ENCODE measurements around the gene OR2V2.

OR2V2 gene

DNA sequence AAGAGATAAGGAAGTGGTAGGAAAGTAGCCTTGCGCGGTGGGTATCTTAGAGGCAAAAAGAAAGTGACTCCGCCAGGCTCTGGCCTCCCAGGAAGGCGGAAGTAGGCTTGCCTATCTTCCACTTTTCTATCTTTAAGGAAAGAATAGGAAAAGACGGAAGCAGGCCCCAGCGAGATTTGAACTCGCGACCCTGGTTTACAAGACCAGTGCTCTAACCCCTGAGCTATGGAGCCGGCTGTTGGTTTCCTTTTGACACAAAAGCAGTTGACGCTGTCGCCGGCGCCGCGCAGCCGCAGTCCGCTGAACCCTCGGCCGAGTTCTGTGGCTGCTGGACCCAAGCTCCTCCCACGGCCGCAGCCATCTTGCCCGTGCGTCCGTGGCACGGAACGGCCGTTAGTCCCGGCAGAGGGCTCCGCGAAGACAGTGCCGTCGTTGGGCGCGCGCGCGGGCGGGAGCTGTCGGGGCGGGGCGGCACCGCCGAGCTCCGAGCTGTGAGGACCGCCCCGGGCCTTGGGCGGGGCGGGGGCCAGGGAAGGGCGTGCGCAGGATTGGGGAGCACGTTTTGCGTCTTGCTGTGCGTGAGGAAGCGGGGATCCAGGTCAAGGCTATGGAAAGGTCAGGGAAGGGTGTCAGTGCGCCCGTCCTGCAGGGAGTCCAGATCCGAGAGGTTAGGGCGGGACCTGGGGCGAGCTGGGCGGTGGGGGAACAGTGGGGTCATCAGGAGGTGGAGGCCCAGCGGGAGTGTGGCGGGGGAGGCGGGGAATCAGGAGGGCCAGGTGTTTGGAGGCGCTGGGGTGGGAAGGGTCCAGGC lies 44.3 kb downstream of the OR2V2 start:
- no peak; the same call in 1 of the 2 replicates for TF ChIP-seq POLR2AphosphoS5 (IDR thresholded peaks at IDR 0.05; ENCODE audit: low read depth, low read length)
- TF ChIP-seq POLR2A (IDR thresholded peaks at IDR 0.05; ENCODE audit: low read depth, low read length) = peak; percentile 73; the same call in 1 of the 2 replicates
- no peak for TF ChIP-seq TAF1 (IDR thresholded peaks at IDR 0.05; ENCODE audit: borderline replicate concordance, low read depth, low read length)
- FAIRE-seq (peak; percentile 99), DNase-seq (ENCODE audit: insufficient read length) (peak; percentile 89)

DNA sequence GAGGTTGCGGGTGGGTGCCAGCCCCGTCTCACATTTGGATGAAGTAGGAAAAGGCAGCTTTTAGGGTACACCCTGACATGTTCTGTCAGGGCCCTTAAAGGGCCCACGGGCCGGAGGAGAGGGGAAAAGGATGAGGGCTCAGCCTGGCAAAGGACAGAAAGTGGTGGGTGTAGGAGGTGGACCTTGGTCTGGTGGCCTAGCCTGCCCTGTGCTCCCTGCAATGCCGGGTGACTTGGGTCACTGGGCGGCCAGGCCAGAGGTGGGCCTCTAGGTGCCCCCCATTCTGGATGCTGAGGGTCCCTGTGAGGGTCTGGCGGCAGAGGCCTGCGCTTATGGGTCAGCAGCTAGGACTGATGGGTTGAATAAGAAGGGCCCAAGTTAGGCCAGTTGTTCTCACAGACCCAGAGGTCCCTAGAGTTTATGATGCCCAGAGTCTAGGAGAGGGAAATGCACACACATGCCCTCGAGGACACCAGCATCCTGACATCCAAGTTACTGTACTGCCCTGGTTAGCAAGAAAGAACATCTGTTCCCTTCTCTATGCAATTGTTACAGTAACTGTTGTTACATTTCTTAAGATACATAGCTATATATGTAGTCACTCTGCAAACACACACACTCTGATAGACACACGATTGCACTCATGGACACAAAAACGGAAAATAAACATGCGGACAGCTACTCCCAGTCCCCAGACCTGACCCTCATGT lies 45.1 kb downstream of the OR2V2 start:
- FAIRE-seq (peak; percentile 38), DNase-seq (ENCODE audit: insufficient read length) (no peak)
- no peak for TF ChIP-seq POLR2AphosphoS5 (IDR thresholded peaks at IDR 0.05; ENCODE audit: low read depth, low read length)
- no peak for TF ChIP-seq POLR2A (IDR thresholded peaks at IDR 0.05; ENCODE audit: low read depth, low read length)
- TF ChIP-seq TAF1 (IDR thresholded peaks at IDR 0.05; ENCODE audit: borderline replicate concordance, low read depth, low read length) = no peak

DNA sequence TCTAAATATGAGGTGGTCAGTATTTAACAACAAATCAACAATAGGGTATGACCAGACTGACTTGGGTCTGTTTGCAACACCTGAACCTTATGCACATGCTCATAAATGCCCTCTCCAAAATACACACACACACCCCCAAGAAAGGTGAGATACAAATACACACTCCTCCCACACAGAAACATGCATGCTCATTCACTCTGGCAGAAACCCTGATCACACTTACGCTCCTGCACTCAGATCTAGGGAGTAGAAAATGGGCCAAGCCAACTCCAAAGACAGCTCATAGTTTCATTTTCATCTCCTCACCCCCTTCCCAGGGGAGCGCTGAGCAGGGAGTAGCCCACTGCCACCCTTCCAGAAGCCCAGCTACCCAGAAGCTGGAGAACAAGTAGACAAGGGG lies 46.3 kb downstream of the OR2V2 start:
- no peak for DNase-seq (ENCODE audit: insufficient read length)
- FAIRE-seq = no peak
- TF ChIP-seq TAF1 (IDR thresholded peaks at IDR 0.05; ENCODE audit: borderline replicate concordance, low read depth, low read length) = no peak
- TF ChIP-seq POLR2A (IDR thresholded peaks at IDR 0.05; ENCODE audit: low read depth, low read length) = no peak
- TF ChIP-seq POLR2AphosphoS5 (IDR thresholded peaks at IDR 0.05; ENCODE audit: low read depth, low read length) = no peak

DNA sequence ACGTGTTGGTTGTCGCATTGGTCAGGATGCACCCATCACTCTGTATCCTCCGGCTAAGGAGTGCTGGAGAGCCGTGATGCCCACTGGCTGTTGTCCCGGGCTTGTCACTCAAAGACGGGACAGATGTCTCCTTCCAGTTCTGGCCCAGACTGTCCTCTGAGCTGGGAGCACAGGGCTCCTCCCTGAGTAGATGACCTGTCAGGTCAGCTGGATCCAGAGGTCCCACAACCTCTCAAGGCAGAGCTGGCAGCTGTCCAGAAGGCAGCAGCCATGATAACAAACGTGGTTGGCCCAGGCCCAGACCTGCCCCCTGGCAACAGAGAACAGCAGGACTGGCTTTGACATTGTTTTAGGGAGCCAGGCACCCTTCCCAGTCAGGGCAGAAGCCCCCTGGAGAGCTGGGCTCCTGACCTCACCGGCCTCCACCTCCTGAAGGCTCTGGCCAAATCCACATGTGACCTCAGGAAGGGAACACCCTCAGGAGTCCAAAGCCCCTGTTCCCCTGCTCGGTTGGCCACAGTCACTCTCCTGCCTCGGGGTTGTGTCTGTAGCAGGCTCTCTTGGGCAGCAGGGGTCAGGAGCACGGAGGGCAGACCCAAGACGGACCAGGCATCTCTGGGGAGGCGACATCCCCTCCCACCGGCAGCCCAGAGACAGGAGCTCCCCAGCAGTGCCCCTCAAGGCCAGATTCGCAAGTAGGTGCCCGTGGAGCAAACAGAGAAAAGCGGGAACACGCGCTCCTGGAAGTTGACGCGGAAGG lies 47.3 kb downstream of the OR2V2 start:
- no peak for FAIRE-seq
- DNase-seq (ENCODE audit: insufficient read length) = no peak
- TF ChIP-seq TAF1 (IDR thresholded peaks at IDR 0.05; ENCODE audit: borderline replicate concordance, low read depth, low read length) (no peak), POLR2A (IDR thresholded peaks at IDR 0.05; ENCODE audit: low read depth, low read length) (no peak), POLR2AphosphoS5 (IDR thresholded peaks at IDR 0.05; ENCODE audit: low read depth, low read length) (no peak)

DNA sequence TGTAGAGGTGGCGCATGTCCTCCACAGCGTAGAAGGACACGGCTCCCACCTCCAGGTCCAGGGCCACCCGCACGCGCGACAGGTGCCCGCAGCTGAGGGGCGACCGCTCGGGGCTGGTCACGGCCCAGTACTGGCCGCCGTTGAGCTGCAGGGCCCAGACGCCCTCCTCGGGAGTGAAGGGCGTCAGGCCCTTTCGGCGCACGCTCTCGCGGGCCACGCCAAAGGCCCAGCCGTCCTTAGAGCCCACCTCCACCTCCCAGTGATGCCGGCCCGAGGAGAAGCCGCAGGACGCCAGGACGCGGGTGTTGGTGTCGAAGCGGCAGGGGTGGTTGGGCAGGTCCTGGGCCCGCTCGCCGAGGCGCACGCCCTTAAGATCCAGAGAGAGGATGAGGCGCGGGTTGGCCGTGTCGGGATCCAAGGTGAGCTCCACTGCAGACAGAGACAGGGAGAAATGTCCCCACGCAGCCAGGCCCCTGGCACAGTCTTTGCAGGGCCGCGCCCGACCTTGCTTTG lies 47.9 kb downstream of the OR2V2 start:
- TF ChIP-seq POLR2AphosphoS5 (IDR thresholded peaks at IDR 0.05; ENCODE audit: low read depth, low read length) (no peak), POLR2A (IDR thresholded peaks at IDR 0.05; ENCODE audit: low read depth, low read length) (no peak), TAF1 (IDR thresholded peaks at IDR 0.05; ENCODE audit: borderline replicate concordance, low read depth, low read length) (no peak)
- FAIRE-seq (no peak), DNase-seq (ENCODE audit: insufficient read length) (no peak)

DNA sequence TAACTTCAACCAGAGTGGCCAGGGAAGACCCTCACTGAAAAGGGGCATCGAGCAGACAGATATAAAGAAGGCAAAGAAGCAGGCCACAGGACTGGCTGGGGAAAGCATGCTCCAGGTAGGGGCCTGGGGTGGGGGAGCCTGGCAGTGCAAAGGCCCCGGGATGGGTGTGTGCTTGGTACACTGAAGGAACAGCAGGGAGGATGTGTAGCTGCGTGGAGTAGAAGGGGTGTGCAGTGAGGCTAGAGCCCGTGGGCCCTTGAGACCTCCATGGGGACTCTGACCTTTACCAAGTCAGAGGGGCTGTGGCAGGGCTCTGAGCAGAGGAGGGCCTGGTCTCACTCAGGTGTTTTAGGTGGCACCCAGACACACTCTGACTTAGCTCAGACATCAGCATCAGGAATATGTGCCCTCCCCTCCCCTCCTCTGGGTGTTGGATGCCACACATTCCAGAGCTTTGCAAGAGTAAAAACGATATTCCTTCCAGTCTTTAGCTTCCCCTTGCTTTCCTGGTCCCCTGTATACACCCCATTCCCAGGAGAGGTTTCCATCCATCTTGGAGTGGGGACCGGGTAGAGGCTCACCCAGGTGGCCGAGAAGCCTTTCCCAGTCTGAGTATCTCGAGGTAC lies 50.1 kb downstream of the OR2V2 start:
- TF ChIP-seq POLR2A (IDR thresholded peaks at IDR 0.05; ENCODE audit: low read depth, low read length) = no peak
- TF ChIP-seq TAF1 (IDR thresholded peaks at IDR 0.05; ENCODE audit: borderline replicate concordance, low read depth, low read length) = no peak
- TF ChIP-seq POLR2AphosphoS5 (IDR thresholded peaks at IDR 0.05; ENCODE audit: low read depth, low read length) = no peak
- DNase-seq (ENCODE audit: insufficient read length) (no peak), FAIRE-seq (no peak)

DNA sequence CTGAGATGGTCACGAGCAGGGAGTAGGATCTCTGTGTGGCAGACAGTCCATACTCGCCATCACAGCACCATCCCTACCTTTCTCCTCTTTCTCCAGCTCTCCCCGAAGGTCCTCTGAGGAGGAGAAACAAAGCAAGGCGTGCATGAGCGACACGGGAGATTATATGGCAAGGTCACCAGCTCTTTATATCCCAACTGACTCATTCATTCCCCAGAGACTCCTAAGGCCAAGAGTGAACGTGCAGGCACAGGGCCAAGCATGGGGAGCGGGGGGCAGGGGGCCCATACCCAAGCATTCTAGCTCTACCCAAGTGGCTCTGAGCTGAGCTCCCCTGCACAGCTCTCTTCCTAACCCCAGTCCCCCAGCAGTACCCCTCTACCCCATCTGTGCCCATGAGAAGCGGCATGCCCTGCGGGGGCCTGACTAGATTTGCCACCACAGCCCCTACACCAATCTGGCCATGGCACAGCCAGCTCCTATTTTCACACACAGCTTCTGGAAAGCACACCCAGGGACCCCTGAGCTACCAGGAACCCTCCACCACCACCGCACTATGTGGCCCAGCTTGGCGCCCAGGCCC lies 50.8 kb downstream of the OR2V2 start:
- FAIRE-seq (no peak), DNase-seq (ENCODE audit: insufficient read length) (no peak)
- TF ChIP-seq TAF1 (IDR thresholded peaks at IDR 0.05; ENCODE audit: borderline replicate concordance, low read depth, low read length) = no peak
- no peak for TF ChIP-seq POLR2AphosphoS5 (IDR thresholded peaks at IDR 0.05; ENCODE audit: low read depth, low read length)
- no peak for TF ChIP-seq POLR2A (IDR thresholded peaks at IDR 0.05; ENCODE audit: low read depth, low read length)

DNA sequence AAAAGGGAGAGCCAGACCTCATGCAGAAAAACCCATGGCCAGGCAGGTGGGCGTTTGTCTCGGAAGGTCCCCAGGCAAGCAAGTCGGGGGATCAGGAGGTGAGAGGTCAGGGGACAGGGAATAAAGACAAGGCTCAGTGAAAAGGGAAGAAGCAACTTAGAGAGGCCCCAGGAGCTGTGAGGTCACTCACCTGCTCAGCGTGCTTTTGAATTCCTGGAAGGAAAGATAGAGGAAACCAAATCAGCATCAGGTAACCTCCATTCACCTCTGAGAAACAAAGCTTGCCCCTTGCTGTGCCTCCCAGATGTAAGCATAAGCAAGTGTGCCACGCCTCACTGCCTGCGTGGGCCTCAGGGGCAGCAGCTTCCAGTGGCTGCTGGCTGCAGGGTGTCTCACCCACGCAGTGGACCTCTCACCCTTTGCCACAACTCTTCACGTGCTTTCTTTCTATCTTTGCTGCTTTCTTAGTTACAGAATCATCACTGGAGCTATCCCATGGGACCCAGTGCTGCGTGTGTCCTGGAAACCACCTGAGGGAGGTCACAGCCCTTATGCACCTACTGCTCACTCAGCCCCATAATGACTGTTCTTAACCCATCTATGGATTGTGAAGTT lies 51.6 kb downstream of the OR2V2 start:
- FAIRE-seq (peak; percentile 76), DNase-seq (ENCODE audit: insufficient read length) (peak; percentile 53)
- TF ChIP-seq POLR2A (IDR thresholded peaks at IDR 0.05; ENCODE audit: low read depth, low read length) = no peak
- no peak for TF ChIP-seq TAF1 (IDR thresholded peaks at IDR 0.05; ENCODE audit: borderline replicate concordance, low read depth, low read length)
- no peak for TF ChIP-seq POLR2AphosphoS5 (IDR thresholded peaks at IDR 0.05; ENCODE audit: low read depth, low read length)

DNA sequence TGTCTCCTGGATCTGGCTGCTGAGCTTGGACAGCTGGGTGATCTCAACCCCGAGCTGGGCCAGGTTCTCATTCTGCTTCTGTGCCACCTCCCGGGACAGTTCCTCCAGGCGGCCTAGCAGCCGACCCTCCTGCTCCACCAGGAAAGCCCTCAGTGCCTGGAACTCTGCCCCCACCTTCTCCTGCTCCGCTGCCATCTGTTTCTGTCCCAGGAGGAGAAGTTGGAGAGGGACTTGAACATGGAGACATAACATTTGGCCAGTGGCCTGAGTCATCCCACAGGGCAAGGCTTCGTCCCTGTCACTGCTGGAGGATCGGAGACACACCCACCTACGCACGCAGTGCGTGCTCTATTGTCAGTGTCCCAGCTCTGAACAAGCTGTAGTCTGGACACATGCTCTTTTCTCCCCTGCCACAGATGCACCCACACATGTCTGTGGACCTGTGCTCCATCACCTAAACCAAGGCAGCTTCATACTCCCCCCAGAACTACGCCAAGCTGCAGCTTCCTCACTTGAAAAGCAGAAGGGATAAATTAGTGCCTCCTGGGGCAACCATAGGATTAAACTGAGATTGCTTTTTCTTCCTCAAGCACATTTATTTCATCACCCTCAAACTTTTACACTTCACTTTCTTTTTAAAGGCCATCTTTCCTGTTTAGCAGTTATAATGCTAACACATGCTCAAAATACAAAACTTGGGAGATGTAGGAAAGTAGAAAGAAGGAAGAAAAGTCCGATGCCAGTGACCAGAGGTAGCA lies 52.7 kb downstream of the OR2V2 start:
- DNase-seq (ENCODE audit: insufficient read length) (no peak), FAIRE-seq (no peak)
- no peak for TF ChIP-seq POLR2AphosphoS5 (IDR thresholded peaks at IDR 0.05; ENCODE audit: low read depth, low read length)
- no peak for TF ChIP-seq POLR2A (IDR thresholded peaks at IDR 0.05; ENCODE audit: low read depth, low read length)
- no peak for TF ChIP-seq TAF1 (IDR thresholded peaks at IDR 0.05; ENCODE audit: borderline replicate concordance, low read depth, low read length)
